GM12875 (cell line): ENCODE results near the gene CD99L2.

Experiments
- H3K4me3 ChIP-seq: one replicate; pipeline ENCODE4 v1.5.1; 2011; ENCODE audit warnings: low read depth, low read length, control low read depth
- CTCF ChIP-seq: IDR thresholded peaks from 2 replicates; pipeline ENCODE4 v1.5.1; 2011; ENCODE audit warnings: low read depth, mild to moderate bottlenecking, control low read depth, inconsistent platforms, low read length, moderate library complexity, borderline replicate concordance; ENCODE audit not compliant: insufficient read depth

Gene CD99L2

GRCh38 chrX:150770623-150771022 is 127.8 kb downstream of the CD99L2 start:
- no peak for TF ChIP-seq CTCF
- H3K4me3 ChIP-seq: no peak overlapping the region

GRCh38 chrX:150769408-150769807 is 129.1 kb downstream of the CD99L2 start:
- no peak overlapping the region for H3K4me3 ChIP-seq
- no peak for TF ChIP-seq CTCF

DNA sequence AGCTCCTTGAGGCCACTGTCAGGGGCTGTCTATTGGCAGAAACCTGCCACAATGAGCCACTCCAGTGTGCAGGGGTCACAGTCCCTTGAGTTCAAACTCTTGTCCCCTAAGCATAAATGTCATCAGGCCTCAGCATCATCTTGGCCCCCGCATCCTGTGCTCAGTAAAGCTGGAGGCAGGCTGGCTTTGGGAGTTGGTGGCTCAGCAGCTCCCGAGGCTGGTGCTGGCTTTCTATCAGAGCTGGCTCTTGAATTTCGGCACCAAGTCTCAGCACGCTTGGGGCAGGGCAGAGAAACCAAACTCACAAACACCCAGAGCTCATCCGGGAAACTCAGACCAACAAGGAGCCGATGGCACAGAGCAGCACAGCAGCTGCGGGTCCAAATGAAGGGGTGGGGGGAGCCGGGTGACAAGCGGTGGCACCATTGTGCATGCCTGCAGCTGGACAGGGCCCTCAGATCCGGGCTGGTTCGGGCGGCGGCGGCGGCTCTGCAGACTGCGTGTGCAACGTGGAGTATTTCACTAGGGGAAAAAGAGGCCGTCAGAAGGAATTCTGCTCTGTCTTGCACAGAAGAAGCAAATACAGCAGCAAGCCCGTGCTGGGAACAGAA is 129.8 kb downstream of the CD99L2 start:
- no peak for TF ChIP-seq CTCF
- no peak overlapping the region for H3K4me3 ChIP-seq

DNA sequence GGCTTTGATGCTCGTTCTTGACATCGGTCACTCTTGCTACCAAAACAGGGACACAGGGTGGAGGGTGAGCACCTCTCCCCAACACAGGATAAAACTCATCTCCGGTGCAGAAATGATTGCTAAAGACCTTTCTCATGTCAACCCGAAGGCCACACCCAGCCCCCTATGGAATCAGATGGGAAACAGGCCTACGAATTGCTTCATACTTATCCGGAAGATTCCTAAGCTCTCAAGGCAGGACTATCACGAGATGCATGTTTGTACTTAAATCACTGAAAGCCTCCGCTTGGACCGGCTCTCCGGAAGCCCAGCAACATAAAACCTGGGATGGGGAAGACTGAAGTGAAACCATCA is 130.4 kb downstream of the CD99L2 start:
- no peak overlapping the region for H3K4me3 ChIP-seq
- no peak for TF ChIP-seq CTCF

DNA sequence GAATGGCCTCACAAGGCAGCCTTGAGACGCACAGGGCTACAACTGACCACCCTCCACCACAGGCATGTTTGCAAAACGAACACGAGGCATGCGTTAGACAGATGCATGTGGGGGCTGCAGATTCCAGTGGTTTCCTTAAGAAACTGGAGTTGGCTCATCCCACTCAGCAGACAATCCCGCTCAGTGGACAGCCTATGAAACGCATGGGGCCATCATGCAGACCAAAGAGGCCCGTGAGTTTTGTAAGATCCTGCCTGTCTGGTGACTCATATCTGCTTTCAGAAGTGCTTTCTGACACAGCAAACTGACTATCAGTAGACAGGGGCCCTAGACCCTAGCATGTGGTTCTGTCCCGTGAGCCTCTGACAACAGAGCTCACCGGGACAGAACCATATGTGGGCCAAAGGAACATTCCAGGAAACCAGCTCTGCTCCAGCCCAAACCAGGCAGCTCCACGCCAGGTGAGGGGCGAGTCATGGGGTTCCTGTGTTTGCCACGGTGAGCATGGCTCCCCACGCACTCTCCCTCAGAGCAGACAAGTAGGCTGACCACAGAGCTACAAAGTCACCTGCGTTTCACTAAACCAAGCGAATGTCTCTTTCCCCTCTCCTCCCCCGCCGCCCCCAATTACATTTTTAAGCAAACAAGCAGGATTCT is 130.9 kb downstream of the CD99L2 start:
- no peak overlapping the region for H3K4me3 ChIP-seq
- no peak for TF ChIP-seq CTCF

DNA sequence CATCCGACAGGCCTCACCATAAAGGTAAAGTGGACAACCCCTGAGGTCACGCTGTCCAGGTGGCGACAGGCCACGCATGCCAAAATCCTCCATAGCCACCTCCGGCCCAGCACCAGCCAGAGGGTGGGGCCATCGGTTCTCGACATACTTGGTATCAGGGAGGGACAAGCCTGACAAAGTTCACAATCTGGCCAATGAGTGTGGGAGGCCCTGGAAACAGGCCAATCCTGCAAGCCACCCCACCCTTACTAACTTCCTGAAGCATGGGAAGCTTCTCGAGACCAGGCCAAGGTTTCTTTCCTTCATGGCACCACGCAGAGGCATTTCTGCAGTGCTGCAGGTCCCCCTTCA is 131.4 kb downstream of the CD99L2 start:
- no peak overlapping the region for H3K4me3 ChIP-seq
- TF ChIP-seq CTCF: no peak

DNA sequence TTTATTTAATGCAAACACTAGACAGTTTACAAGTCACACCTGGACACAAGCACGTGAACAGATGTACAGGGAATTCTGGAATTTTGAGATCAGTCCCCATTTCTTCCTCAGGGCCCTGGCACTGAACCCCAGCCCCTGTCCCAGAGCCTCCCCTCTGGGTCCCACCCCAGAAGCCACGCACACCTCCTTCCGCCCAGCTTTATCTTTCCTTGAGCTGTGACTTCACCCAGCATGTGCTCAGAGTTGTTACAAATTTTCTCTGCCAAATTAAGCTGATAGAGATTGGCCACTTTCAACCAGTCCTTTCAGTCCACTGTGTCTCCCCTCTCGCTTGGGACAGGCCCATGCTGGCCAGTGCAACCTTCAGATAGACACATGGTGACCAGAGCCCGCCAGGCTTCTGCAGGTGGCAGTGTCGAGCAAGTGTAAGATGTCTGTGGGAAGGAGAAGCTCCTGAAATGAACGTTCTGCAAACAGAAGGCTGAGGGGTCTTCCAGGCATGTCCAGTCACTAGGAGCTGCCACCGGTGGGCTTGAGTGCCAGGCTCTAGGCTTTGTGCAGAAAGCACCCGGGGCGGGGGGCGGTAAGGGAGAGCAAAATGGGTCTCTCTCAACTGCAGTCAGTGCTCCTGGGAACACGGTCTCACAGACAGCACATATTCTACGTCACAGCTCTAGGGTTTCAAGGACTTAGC is 132.0 kb downstream of the CD99L2 start:
- no peak overlapping the region for H3K4me3 ChIP-seq
- no peak for TF ChIP-seq CTCF
